Measurements from ENCODE around the gene UROD. TPM values are rescaled to one million over a fixed set of nuclear protein-coding genes. Genes with fewer than 3 reads are reported as not detected.
"Not testable (repeated sequence)": the region's sequence is repeated elsewhere in the genome, so short reads cannot be mapped to it uniquely, and the experiment has no call there.

The UROD gene
- total RNA-seq, 1 experiment from 2014 or later, result 54.3 TPM

GRCh38 chr1:44970317-44970716 is 41.7 kb upstream of the UROD start:
- DNase-seq, result no peak
- no peak overlapping the region for H3K27ac Mint-ChIP-seq (ENCODE audit: unreplicated experiment)
- no peaks in the 10 kb centered on the region for H3K4me1 ChIP-seq
- H3K36me3 Mint-ChIP-seq (ENCODE audit: insufficient read depth, unreplicated experiment), result peaks cover 12% of the 10 kb centered on the region
- ChIA-PET CTCF (interaction anchor here (0.7 kb wide), 1 partner anchor 258 kb away, joined by 3 read pairs; no protein-coding TSS in a partner anchor), POLR2A (no interaction called here)
- no TSS peak for BruUV-seq (replicated peaks)
- intact Hi-C loops (cut with micrococcal nuclease; ENCODE audit: unreplicated experiment), result no loop called here
- no peaks in the 10 kb centered on the region for H3K9me3 ChIP-seq
- H3K4me3 Mint-ChIP-seq (ENCODE audit: unreplicated experiment), result no peak overlapping the region
- no peaks in the 10 kb centered on the region for H3K27me3 ChIP-seq (replicated peaks; ENCODE audit: control insufficient read depth, insufficient read depth, low read length)
- H3K4me3 ChIP-seq (ENCODE audit: low read depth, low read length), result no peak overlapping the region
- H3K4me1 Mint-ChIP-seq (ENCODE audit: low read depth, unreplicated experiment), result no peaks in the 10 kb centered on the region
- no peak for TF ChIP-seq CTCF (IDR thresholded peaks at IDR 0.05; ENCODE audit: insufficient read depth in 1 of 2, low read depth in 1 of 2, low read length in 1 of 2, severe bottlenecking in 1 of 2, unreplicated experiment in 1 of 2)
- H3K27me3 Mint-ChIP-seq (ENCODE audit: insufficient read depth, unreplicated experiment), result no peaks in the 10 kb centered on the region
- H3K9me3 Mint-ChIP-seq (ENCODE audit: unreplicated experiment), result no peaks in the 10 kb centered on the region
- no peaks in the 10 kb centered on the region for H3K36me3 ChIP-seq (ENCODE audit: control insufficient read depth, insufficient read depth, low read length)

- Mint-ChIP-seq H3K4me1 (ENCODE audit: low read depth, unreplicated experiment) (no peaks in the 10 kb centered on the region), H3K9me3 (ENCODE audit: unreplicated experiment) (no peaks in the 10 kb centered on the region), H3K36me3 (ENCODE audit: insufficient read depth, unreplicated experiment) (peaks cover 23% of the 10 kb centered on the region), H3K27ac (ENCODE audit: unreplicated experiment) (no peak overlapping the region), H3K27me3 (ENCODE audit: insufficient read depth, unreplicated experiment) (no peaks in the 10 kb centered on the region), H3K4me3 (ENCODE audit: unreplicated experiment) (no peak overlapping the region)
- DNase-seq, result no peak
- no peak for TF ChIP-seq CTCF (IDR thresholded peaks at IDR 0.05; ENCODE audit: insufficient read depth in 1 of 2, low read depth in 1 of 2, low read length in 1 of 2, severe bottlenecking in 1 of 2, unreplicated experiment in 1 of 2)
- Histone ChIP-seq H3K9me3 (no peaks in the 10 kb centered on the region), H3K36me3 (ENCODE audit: control insufficient read depth, insufficient read depth, low read length) (no peaks in the 10 kb centered on the region), H3K27me3 (replicated peaks; ENCODE audit: control insufficient read depth, insufficient read depth, low read length) (no peaks in the 10 kb centered on the region), H3K4me1 (no peaks in the 10 kb centered on the region), H3K4me3 (ENCODE audit: low read depth, low read length) (no peak overlapping the region)
- BruUV-seq (replicated peaks), result no TSS peak
- CTCF ChIA-PET, result no interaction called here
- POLR2A ChIA-PET, result no interaction called here
- intact Hi-C loops (cut with micrococcal nuclease; ENCODE audit: unreplicated experiment), result no loop called here
Observed at GRCh38 chr1:44973645-44974044, 38.4 kb upstream of the UROD start.

- Histone ChIP-seq H3K4me3 (ENCODE audit: low read depth, low read length) (no peak overlapping the region), H3K4me1 (no peaks in the 10 kb centered on the region), H3K36me3 (ENCODE audit: control insufficient read depth, insufficient read depth, low read length) (no peaks in the 10 kb centered on the region), H3K27me3 (replicated peaks; ENCODE audit: control insufficient read depth, insufficient read depth, low read length) (no peaks in the 10 kb centered on the region), H3K9me3 (no peaks in the 10 kb centered on the region)
- no peak for TF ChIP-seq CTCF (IDR thresholded peaks at IDR 0.05; ENCODE audit: insufficient read depth in 1 of 2, low read depth in 1 of 2, low read length in 1 of 2, severe bottlenecking in 1 of 2, unreplicated experiment in 1 of 2)
- no TSS peak for BruUV-seq (replicated peaks)
- DNase-seq, result no peak
- ChIA-PET CTCF (no interaction called here), POLR2A (no interaction called here)
- no peaks in the 10 kb centered on the region for H3K27me3 Mint-ChIP-seq (ENCODE audit: insufficient read depth, unreplicated experiment)
- no peaks in the 10 kb centered on the region for H3K9me3 Mint-ChIP-seq (ENCODE audit: unreplicated experiment)
- H3K4me1 Mint-ChIP-seq (ENCODE audit: low read depth, unreplicated experiment), result no peaks in the 10 kb centered on the region
- peaks cover 24% of the 10 kb centered on the region for H3K36me3 Mint-ChIP-seq (ENCODE audit: insufficient read depth, unreplicated experiment)
- intact Hi-C loops (cut with micrococcal nuclease; ENCODE audit: unreplicated experiment), result no loop called here
- no peak overlapping the region for H3K27ac Mint-ChIP-seq (ENCODE audit: unreplicated experiment)
- H3K4me3 Mint-ChIP-seq (ENCODE audit: unreplicated experiment), result no peak overlapping the region
Observed at GRCh38 chr1:44976252-44976651, 35.8 kb upstream of the UROD start.

GRCh38 chr1:44977372-44977771 is 34.7 kb upstream of the UROD start:
- H3K4me3 ChIP-seq (ENCODE audit: low read depth, low read length); POLR2A ChIA-PET; H3K4me1 Mint-ChIP-seq (ENCODE audit: low read depth, unreplicated experiment); intact Hi-C loops (cut with micrococcal nuclease; ENCODE audit: unreplicated experiment); H3K27me3 Mint-ChIP-seq (ENCODE audit: insufficient read depth, unreplicated experiment); DNase-seq; H3K4me3 Mint-ChIP-seq (ENCODE audit: unreplicated experiment); BruUV-seq (replicated peaks); H3K36me3 ChIP-seq (ENCODE audit: control insufficient read depth, insufficient read depth, low read length); CTCF ChIA-PET; H3K9me3 ChIP-seq; H3K27ac Mint-ChIP-seq (ENCODE audit: unreplicated experiment); H3K27me3 ChIP-seq (replicated peaks; ENCODE audit: control insufficient read depth, insufficient read depth, low read length); H3K4me1 ChIP-seq; H3K9me3 Mint-ChIP-seq (ENCODE audit: unreplicated experiment): not testable (repeated sequence)
- peaks cover 24% of the 10 kb centered on the region for H3K36me3 Mint-ChIP-seq (ENCODE audit: insufficient read depth, unreplicated experiment)

Data from Caco-2 (cell line).